Mucosa of descending colon (tissue), 3 donors: Measurements from ENCODE around the gene MAG. TPM values are rescaled to one million over a fixed set of nuclear protein-coding genes. Genes with fewer than 3 reads are reported as not detected.

Source experiments
- ATAC-seq: fragments of 200-7000 bp; cut with Tn5 transposase; one replicate; pipeline ENCODE4 v1.9.1; 2020; ENCODE audit warnings: mild to moderate bottlenecking, moderate library complexity
- DNase-seq, 3 donors: peaks; one replicate each; pipeline ENCODE4 v3.0.0-alpha.2; 2020
- H3K36me3 ChIP-seq: fragments of 200-600 bp; one replicate; pipeline ENCODE4 v1.8.0; 2021; ENCODE audit warnings: low read depth, mild to moderate bottlenecking
- H3K4me1 ChIP-seq: fragments of 200-600 bp; one replicate; pipeline ENCODE4 v1.8.0; 2021; ENCODE audit warnings: low read depth, mild to moderate bottlenecking
- H3K4me3 ChIP-seq: fragments of 200-600 bp; one replicate; pipeline ENCODE4 v1.8.0; 2021; ENCODE audit warnings: mild to moderate bottlenecking
- H3K9me3 ChIP-seq: fragments of 200-600 bp; one replicate; pipeline ENCODE4 v1.8.0; 2021; ENCODE audit warnings: mild to moderate bottlenecking
- intact Hi-C, 2 donors: fragments of 100-400 bp; cut with DNase I in 1 of 2; cut with micrococcal nuclease in 1 of 2; formaldehyde crosslinking; loops; one replicate each; pipeline versions ENCODE4 v1.11.0 to v1.11.1; 2022; cut with DNase I, micrococcal nuclease
- total RNA-seq, 3 donors: library from RNA; stranded (reverse); fragmentation: NEBNext Ultra II Directional in 2 of 3; extraction: Animal tissue kit (Norgen Biotek cat#: 25700) in 2 of 3; gene quantifications; one replicate each; pipeline versions ENCODE4 v1.2.1 to v1.2.4, GENCODE V29; 2021 to 2023
- TF ChIP-seq, protein P1 (sequence below): fragments of 200-600 bp; IDR thresholded peaks from one replicate; pipeline ENCODE4 v1.8.0; 2022; ENCODE audit warnings: antibody characterized with exemption, mild to moderate bottlenecking
- donor health status: DM: no; HTN: no; CAD: no; lungs with moderate emphysema.
- donor health status: DM: no; HTN: no; CAD: no.
- donor health status: DM: no; HTN: yes; CAD: no.

The MAG gene
- total RNA-seq, 3 donors from 2014 or later = 0.80 TPM; not detected in 2

DNA sequence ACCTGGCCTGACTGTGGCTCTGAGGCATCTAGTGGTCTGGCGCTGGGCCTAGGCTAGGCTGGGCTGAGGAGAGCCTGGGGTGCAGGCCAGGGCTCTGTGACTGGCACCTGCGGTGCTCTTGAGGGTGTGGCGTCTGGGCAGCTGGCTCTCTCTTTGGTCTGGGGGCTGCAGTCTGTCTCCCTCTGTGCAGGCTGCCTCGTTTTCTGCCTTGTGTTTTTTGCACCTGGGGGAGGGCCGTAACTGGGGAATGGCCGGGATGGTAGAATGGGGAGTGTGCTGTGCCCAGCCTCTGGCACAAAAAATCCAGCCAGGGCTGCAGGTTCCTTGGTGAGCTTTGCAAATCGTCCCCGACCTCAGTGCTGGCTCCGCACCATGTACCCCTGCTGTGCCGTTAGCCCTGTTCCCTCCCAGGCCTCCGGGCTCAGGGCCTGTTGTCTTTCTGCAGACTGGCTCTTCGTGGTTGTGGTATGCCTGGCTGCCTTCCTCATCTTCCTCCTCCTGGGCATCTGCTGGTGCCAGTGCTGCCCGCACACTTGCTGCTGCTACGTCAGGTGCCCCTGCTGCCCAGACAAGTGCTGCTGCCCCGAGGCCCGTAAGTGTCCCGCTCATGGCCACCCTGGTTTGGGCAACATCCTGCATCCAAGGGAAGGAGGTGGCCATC lies 29.7 kb upstream of the MAG start:
- Histone ChIP-seq H3K9me3 (no peaks in the 10 kb centered on the region), H3K4me1 (peaks cover 13% of the 10 kb centered on the region), H3K36me3 (no peaks in the 10 kb centered on the region), H3K4me3 (no peak overlapping the region)
- DNase-seq (peak in 1 of 3 donors; percentile 24), ATAC-seq (no peak)
- intact Hi-C loops = no loop called here
- TF ChIP-seq, protein P1, sequence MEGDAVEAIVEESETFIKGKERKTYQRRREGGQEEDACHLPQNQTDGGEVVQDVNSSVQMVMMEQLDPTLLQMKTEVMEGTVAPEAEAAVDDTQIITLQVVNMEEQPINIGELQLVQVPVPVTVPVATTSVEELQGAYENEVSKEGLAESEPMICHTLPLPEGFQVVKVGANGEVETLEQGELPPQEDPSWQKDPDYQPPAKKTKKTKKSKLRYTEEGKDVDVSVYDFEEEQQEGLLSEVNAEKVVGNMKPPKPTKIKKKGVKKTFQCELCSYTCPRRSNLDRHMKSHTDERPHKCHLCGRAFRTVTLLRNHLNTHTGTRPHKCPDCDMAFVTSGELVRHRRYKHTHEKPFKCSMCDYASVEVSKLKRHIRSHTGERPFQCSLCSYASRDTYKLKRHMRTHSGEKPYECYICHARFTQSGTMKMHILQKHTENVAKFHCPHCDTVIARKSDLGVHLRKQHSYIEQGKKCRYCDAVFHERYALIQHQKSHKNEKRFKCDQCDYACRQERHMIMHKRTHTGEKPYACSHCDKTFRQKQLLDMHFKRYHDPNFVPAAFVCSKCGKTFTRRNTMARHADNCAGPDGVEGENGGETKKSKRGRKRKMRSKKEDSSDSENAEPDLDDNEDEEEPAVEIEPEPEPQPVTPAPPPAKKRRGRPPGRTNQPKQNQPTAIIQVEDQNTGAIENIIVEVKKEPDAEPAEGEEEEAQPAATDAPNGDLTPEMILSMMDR = no peak

- Histone ChIP-seq H3K4me1 (peaks cover 13% of the 10 kb centered on the region), H3K9me3 (no peaks in the 10 kb centered on the region), H3K4me3 (no peak overlapping the region), H3K36me3 (no peaks in the 10 kb centered on the region)
- intact Hi-C loops = no loop called here
- DNase-seq (peak in 2 of 3 donors; percentile 15 to 17), ATAC-seq (no peak)
- TF ChIP-seq, protein P1 = no peak
Measured at GRCh38 chr19:35264268-35265125, 27.5 kb upstream of the MAG start.

DNA sequence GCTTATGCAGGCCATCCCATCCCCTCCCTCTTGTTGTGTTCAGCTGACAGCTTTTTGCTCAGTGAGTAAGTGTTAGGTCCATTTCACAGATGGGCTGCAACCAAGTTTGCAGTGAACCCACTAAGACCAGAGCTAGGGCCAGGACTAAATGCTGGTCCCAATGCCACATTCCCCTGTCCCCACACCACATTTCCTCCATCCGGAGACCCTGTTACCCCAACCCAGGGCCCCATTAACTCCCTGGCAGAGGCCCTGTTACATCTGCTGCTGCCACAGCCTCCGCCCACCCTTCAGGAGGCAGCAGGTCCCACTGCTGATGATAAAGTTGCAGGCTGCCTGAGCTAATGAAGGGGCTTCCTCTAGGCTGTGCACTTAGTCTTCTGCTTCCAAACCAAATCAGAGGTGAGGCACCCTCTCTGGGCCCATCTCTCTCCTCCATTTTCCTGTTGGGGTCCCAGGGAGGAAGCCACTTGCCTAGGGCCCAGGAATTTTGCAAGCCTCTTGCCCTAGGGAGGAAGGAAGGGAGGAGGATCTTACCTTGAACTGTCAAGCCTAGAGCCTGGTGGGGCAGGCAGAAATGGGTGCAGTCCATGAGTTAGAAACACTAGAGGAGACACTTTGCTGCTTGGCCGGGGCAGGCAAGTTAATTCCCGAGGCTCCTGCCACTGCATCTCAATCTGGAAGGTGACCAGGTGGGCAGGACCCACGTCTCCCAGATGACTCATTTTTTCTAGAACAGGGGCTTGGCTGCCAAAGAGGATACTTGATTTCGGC lies 26.6 kb upstream of the MAG start:
- no peak overlapping the region for H3K4me3 ChIP-seq
- peak in 1 of 3 donors; percentile 21 for DNase-seq
- no peak for ATAC-seq
- no peaks in the 10 kb centered on the region for H3K9me3 ChIP-seq
- no peaks in the 10 kb centered on the region for H3K36me3 ChIP-seq
- intact Hi-C loops = no loop called here
- TF ChIP-seq, protein P1 = no peak
- peaks cover 18% of the 10 kb centered on the region for H3K4me1 ChIP-seq

GRCh38 chr19:35265900-35266519 lies 26.0 kb upstream of the MAG start:
- intact Hi-C loops = no loop called here
- Histone ChIP-seq H3K4me1 (peaks cover 20% of the 10 kb centered on the region), H3K36me3 (peaks cover 5% of the 10 kb centered on the region), H3K4me3 (no peak overlapping the region), H3K9me3 (no peaks in the 10 kb centered on the region)
- DNase-seq = peak in 2 of 3 donors; percentile 31 to 53
- ATAC-seq = no peak
- TF ChIP-seq, protein P1 = no peak
